Renal cortex interstitium (tissue), 11 donors: Measurements from ENCODE around the gene SFR1. TPM values are rescaled to one million over a fixed set of nuclear protein-coding genes. Genes with fewer than 3 reads are reported as not detected.
A peak's percentile ranks its signal among the peaks of the same experiment; 100 is the strongest.

Source experiments
- DNase-seq, 11 donors: peaks; one replicate each; pipeline ENCODE4 v3.0.0-alpha.2; 2013; ENCODE audit warnings: low read depth in 9 of 11, low spot score in 4 of 11; ENCODE audit errors: extremely low read depth in 1 of 11
- polyA plus RNA-seq, 3 donors: library from polyadenylated mRNA; unstranded; fragments of 120-200 nt; gene quantifications; one replicate each; pipeline ENCODE4 v1.2.1, GENCODE V29; 2013; ENCODE audit not compliant: insufficient read length in 3 of 3

Gene SFR1
- polyA plus RNA-seq, 3 donors, result 9.4 to 12.2 (median 10.5) TPM

GRCh38 chr10:104099269-104099668 lies 22.7 kb upstream of the SFR1 start:
- no peak for DNase-seq

GRCh38 chr10:104099941-104100340 lies 22.0 kb upstream of the SFR1 start:
- no peak for DNase-seq

GRCh38 chr10:104100795-104101194 lies 21.2 kb upstream of the SFR1 start:
- DNase-seq, result no peak

GRCh38 chr10:104101902-104102301 lies 20.1 kb upstream of the SFR1 start:
- no peak for DNase-seq

- no peak for DNase-seq
These were observed 18.0 kb upstream of the SFR1 start for GRCh38 chr10:104103956-104104355.

- no peak for DNase-seq
These were observed 17.6 kb upstream of the SFR1 start for GRCh38 chr10:104104418-104104817.

GRCh38 chr10:104104926-104105325 lies 17.0 kb upstream of the SFR1 start:
- DNase-seq, result no peak

- no peak for DNase-seq
These were observed 11.9 kb upstream of the SFR1 start for GRCh38 chr10:104109908-104110662.

GRCh38 chr10:104113376-104113956 lies 8.5 kb upstream of the SFR1 start:
- no peak for DNase-seq

- no peak for DNase-seq
These were observed 4.1 kb upstream of the SFR1 start for GRCh38 chr10:104117839-104118323.

- no peak for DNase-seq
These were observed 2.0 kb upstream of the SFR1 start for GRCh38 chr10:104119996-104120395.

GRCh38 chr10:104120512-104120902 lies 1.5 kb upstream of the SFR1 start:
- DNase-seq, result no peak

GRCh38 chr10:104120903-104121484 lies 977 bp upstream of the SFR1 start:
- peak; percentile 74 to 94 (median 86) for DNase-seq

- peak in 2 of 11 donors; percentile 15 to 35 for DNase-seq
These were observed 495 bp downstream of the SFR1 start for GRCh38 chr10:104122225-104123107.

- no peak for DNase-seq
These were observed 1.4 kb downstream of the SFR1 start for GRCh38 chr10:104123397-104123796.

- DNase-seq, result no peak
These were observed 5.4 kb downstream of the SFR1 start for GRCh38 chr10:104127411-104127810.

GRCh38 chr10:104128214-104128613 lies 6.2 kb downstream of the SFR1 start:
- no peak for DNase-seq

GRCh38 chr10:104130041-104130440 lies 8.1 kb downstream of the SFR1 start:
- no peak for DNase-seq

- no peak for DNase-seq
These were observed 16.2 kb downstream of the SFR1 start for GRCh38 chr10:104138131-104138530.
